HFFc6 (cell line): Measurements from ENCODE around the gene C4BPB. TPM values are rescaled to one million over a fixed set of nuclear protein-coding genes. Genes with fewer than 3 reads are reported as not detected.

Source experiments
- DNase-seq: peaks from one replicate; pipeline ENCODE4 v3.0.0-alpha.2; 2018
- H3K27ac Mint-ChIP-seq: 2 replicates; pipeline ENCODE4 v1.8.0; 2020; ENCODE audit warnings: mild to moderate bottlenecking, mixed read lengths
- H3K27me3 Mint-ChIP-seq: 2 replicates; pipeline ENCODE4 v1.8.0; 2021; ENCODE audit warnings: mild to moderate bottlenecking, moderate library complexity, mixed read lengths; ENCODE audit not compliant: insufficient read depth
- H3K36me3 Mint-ChIP-seq: 2 replicates; pipeline ENCODE4 v1.8.0; 2021; ENCODE audit warnings: low read depth, mixed read lengths
- H3K4me1 Mint-ChIP-seq: 2 replicates; pipeline ENCODE4 v1.8.0; 2020; ENCODE audit warnings: low read depth, mixed read lengths
- H3K4me3 Mint-ChIP-seq: 2 replicates; pipeline ENCODE4 v1.8.0; 2020; ENCODE audit warnings: mild to moderate bottlenecking, moderate library complexity, mixed read lengths
- H3K9me3 Mint-ChIP-seq: 2 replicates; pipeline ENCODE4 v1.8.0; 2020; ENCODE audit warnings: mild to moderate bottlenecking, mixed read lengths
- total RNA-seq, 6 experiments: library from RNA; stranded (reverse); fragmentation: NEBNext Ultra II Directional; extraction: Animal tissue kit (Norgen Biotek cat#: 25700); gene quantifications; 2 replicates in 1 of 6; 3 replicates in 5 of 6; pipeline ENCODE4 v1.2.3, GENCODE V29; 2021
- TF ChIP-seq, protein P1 (sequence below): fragments of 200-600 bp; sonication (generic); IDR thresholded peaks from 2 replicates; pipeline ENCODE4 v1.5.0; 2021; ENCODE audit warnings: antibody characterized with exemption, mild to moderate bottlenecking

The C4BPB gene
- total RNA-seq, 6 experiments from 2014 or later: 0.15 to 0.59 (median 0.24) TPM; not detected in 1

- Mint-ChIP-seq H3K4me1 (peaks cover 37% of the 10 kb centered on the region), H3K9me3 (no peaks in the 10 kb centered on the region), H3K36me3 (peaks cover 3% of the 10 kb centered on the region; the same call in 1 of the 2 replicates), H3K4me3 (no peak overlapping the region), H3K27me3 (no peaks in the 10 kb centered on the region; the same call in 1 of the 2 replicates), H3K27ac (no peak overlapping the region)
- DNase-seq: peak; percentile 58
- TF ChIP-seq, protein P1, sequence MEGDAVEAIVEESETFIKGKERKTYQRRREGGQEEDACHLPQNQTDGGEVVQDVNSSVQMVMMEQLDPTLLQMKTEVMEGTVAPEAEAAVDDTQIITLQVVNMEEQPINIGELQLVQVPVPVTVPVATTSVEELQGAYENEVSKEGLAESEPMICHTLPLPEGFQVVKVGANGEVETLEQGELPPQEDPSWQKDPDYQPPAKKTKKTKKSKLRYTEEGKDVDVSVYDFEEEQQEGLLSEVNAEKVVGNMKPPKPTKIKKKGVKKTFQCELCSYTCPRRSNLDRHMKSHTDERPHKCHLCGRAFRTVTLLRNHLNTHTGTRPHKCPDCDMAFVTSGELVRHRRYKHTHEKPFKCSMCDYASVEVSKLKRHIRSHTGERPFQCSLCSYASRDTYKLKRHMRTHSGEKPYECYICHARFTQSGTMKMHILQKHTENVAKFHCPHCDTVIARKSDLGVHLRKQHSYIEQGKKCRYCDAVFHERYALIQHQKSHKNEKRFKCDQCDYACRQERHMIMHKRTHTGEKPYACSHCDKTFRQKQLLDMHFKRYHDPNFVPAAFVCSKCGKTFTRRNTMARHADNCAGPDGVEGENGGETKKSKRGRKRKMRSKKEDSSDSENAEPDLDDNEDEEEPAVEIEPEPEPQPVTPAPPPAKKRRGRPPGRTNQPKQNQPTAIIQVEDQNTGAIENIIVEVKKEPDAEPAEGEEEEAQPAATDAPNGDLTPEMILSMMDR: no peak
Measured at GRCh38 chr1:207073906-207074820, 14.5 kb upstream of the C4BPB start.

DNA sequence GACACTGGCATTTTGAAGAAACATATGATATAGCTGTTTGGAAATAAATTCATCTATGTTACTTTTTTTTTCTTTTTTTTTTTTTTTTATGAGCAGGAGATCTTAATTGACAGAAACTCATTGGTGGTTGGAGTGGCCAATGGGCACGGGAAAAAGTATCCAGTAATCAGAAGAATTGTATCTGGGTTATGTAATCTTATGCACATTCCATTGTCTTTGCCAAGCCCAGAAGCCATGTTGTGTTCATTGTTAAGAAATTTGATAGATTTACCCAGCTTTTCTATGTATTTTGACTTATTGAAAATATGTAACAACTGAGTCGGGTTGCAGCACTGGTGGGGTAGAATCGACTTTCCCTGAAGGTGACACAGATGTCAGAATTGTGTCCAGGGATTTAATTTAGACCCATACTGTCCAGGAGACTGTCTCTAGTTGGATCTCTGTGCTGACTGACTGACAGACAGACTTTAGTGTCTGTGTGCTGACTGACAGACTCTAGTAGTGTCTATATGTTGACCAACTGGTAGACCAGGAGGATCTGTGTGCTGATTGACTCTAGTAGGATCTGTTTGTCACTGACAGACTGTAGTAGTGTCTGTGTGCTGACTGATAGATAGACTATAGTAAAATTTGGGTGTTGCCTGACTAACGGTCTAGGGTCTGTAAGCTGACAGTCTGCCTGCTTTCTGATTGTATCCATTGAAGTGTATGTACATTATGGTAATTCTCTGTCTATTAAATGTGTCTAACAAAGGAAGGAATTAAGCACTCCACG, 12.3 kb upstream of the C4BPB start:
- TF ChIP-seq, protein P1: no peak
- H3K4me3 Mint-ChIP-seq: no peak overlapping the region
- no peaks in the 10 kb centered on the region for H3K36me3 Mint-ChIP-seq
- H3K27ac Mint-ChIP-seq: no peak overlapping the region
- H3K27me3 Mint-ChIP-seq: no peaks in the 10 kb centered on the region; the same call in 1 of the 2 replicates
- DNase-seq: peak; percentile 16
- peaks cover 37% of the 10 kb centered on the region for H3K4me1 Mint-ChIP-seq
- no peaks in the 10 kb centered on the region for H3K9me3 Mint-ChIP-seq

DNA sequence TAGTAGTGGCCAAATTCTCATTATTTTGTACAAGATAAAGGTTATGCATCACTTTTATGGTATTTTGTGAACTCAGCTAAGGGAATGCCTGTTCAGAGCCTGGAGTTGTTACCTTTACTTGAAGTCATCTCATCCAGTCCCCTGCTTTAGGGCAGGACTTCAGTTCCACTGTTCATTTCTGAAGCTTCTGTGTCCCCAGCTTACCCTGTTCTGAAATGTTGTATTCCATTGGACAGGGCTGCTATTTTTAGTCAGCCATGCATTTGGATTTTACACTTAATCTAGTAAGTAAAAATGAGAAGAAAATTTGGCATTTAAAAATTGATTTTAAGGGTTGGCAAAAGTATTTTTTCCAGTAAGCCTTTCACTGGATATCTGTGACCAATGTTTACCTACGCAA, 11.6 kb upstream of the C4BPB start:
- Mint-ChIP-seq H3K4me3 (no peak overlapping the region), H3K36me3 (no peaks in the 10 kb centered on the region), H3K4me1 (peaks cover 37% of the 10 kb centered on the region), H3K9me3 (no peaks in the 10 kb centered on the region), H3K27ac (no peak overlapping the region), H3K27me3 (no peaks in the 10 kb centered on the region; the same call in 1 of the 2 replicates)
- DNase-seq: no peak
- TF ChIP-seq, protein P1: no peak

DNA sequence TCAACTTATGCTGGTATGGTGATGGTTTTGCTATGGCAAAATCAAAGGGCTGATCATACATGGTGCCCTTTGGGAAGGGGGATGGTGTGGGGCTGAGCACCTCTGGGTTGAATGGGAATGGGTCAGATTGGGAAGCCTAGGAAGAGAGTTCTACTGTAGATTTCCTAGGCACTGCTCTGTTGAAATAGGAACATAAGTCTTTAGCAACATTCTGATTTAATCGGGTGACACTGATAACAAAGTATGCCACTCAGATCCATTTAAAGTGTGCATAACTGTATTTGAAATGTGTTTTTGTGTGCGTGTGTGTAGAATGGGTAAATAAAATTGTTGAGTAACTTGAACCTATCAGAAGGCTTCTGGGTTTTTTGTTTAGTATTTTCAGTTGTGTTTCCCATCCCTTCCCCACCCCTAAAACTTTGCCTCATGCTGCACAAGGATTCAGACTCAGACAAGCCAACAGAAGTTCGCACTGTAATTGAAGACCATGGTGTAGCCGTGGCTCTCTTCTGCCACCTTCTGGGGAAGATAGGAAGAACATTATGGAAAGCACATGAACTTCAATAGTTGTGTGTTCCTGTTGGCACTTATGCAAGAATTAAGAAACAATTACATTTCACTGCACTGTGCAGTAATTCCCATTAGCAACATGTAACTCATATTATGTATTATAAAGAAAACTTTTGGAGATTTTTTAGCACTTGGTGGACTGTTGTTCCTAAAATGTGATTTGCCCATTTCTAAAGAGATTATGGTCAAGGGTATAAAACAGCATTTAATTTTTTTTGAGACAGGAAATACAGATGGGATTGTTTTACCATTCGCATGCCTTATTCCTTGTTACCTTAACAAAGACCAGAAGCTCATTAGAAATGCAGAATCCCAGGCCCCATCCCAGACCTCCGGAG, 10.9 kb upstream of the C4BPB start:
- DNase-seq: peak; percentile 78
- Mint-ChIP-seq H3K27ac (no peak overlapping the region), H3K36me3 (no peaks in the 10 kb centered on the region), H3K27me3 (no peaks in the 10 kb centered on the region; the same call in 1 of the 2 replicates), H3K4me3 (no peak overlapping the region), H3K9me3 (no peaks in the 10 kb centered on the region), H3K4me1 (peaks cover 37% of the 10 kb centered on the region)
- TF ChIP-seq, protein P1: peak; percentile 93
